ENCODE results near the gene ZGPAT.
"Not testable (repeated sequence)": the region's sequence is repeated elsewhere in the genome, so short reads cannot be mapped to it uniquely, and the experiment has no call there.

Gene ZGPAT

DNA sequence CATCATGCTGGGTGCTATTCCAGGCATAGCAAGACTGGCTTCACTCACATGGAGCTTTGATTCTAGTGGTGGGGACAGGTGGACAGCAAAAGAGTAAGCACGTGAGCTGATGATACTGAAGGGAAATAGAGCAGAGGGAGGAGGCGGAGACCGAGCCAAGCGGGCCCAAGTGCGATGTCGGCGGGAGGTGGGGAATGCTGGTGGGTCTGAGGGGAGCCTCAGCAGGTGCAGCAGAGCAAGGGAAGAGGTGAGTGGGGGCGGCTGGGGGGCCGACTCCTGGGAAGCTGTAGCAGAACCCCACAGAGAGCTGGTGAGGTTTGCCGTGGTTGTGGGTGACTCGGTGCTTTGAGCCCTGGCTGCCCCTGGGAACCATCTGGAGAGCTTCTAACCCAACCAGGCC, 39.5 kb upstream of the ZGPAT start:
- Histone ChIP-seq H3K9ac (ENCODE audit: low read depth, low read length) (no peak overlapping the region), H3K9me3 (ENCODE audit: control insufficient read depth, insufficient read depth, low read length) (no peaks in the 10 kb centered on the region), H3K36me3 (ENCODE audit: insufficient read depth, low read length) (peaks cover 7% of the 10 kb centered on the region), H3K4me1 (ENCODE audit: insufficient read depth, low read length) (no peaks in the 10 kb centered on the region)

DNA sequence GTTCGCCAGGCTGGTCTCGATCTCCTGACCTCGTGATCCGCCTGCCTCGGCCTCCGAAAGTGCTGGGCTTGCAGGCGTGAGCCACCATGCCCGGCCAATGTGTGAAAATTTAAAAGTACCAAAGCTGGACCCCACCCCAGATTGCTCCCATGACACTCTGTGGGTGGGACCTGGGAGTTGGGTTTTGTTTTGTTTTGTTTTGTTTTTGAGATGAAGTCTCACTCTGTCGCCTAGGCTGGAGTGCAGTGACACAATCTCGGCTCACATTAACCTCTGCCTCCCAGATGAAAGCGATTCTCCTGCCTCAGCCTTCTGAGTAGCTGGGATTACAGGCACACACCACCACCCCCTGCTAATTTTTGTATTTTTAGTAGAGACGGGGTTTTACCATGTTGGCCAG, 36.1 kb upstream of the ZGPAT start:
- H3K9ac ChIP-seq (ENCODE audit: low read depth, low read length); H3K4me1 ChIP-seq (ENCODE audit: insufficient read depth, low read length); H3K9me3 ChIP-seq (ENCODE audit: control insufficient read depth, insufficient read depth, low read length): not testable (repeated sequence)
- H3K36me3 ChIP-seq (ENCODE audit: insufficient read depth, low read length) = peaks cover 10% of the 10 kb centered on the region

DNA sequence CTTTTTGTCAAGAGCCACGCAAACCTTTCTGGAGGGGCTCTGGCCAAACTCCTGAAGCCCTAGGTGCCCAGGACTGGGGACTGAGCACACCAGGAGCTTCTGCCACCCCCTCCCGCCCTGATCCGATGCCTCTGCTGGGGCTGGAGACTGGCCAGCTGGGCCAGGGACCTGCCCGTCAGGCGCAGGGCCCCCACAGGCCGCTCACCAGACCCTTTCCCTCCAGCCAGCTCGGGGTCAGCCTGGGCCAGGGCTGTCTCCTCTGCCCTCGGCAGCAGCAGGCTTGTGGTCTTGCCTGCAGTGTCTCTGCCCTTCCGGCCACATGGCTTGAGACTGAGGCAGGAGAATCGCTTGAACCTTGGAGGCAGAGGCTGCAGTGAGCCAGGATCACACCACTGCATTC, 35.2 kb upstream of the ZGPAT start:
- peaks cover 7% of the 10 kb centered on the region for H3K36me3 ChIP-seq (ENCODE audit: insufficient read depth, low read length)
- H3K9ac ChIP-seq (ENCODE audit: low read depth, low read length) = no peak overlapping the region
- H3K9me3 ChIP-seq (ENCODE audit: control insufficient read depth, insufficient read depth, low read length) = no peaks in the 10 kb centered on the region
- H3K4me1 ChIP-seq (ENCODE audit: insufficient read depth, low read length) = no peaks in the 10 kb centered on the region

DNA sequence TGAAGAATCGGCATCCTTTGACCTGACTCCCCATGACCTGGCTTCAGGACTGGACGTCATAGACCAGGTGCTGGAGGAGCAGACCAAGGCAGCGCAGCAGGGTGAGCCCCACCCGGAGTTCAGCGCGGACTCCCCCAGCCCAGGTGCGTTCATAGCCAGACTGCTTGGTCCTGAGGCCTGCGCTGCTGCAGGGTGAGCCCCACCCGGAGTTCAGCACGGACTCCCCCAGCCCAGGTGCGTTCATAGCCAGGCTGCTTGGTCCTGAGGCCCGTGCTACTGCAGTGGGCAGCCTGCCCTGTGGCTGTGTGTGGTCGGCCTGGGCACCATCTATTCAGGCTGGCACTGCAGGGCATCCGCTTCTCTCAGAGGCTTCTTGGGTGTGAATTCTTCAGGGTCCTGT, 33.9 kb upstream of the ZGPAT start:
- no peaks in the 10 kb centered on the region for H3K4me1 ChIP-seq (ENCODE audit: insufficient read depth, low read length)
- no peak overlapping the region for H3K9ac ChIP-seq (ENCODE audit: low read depth, low read length)
- peaks cover 6% of the 10 kb centered on the region; the same call in 1 of the 2 replicates for H3K36me3 ChIP-seq (ENCODE audit: insufficient read depth, low read length)
- no peaks in the 10 kb centered on the region for H3K9me3 ChIP-seq (ENCODE audit: control insufficient read depth, insufficient read depth, low read length)

DNA sequence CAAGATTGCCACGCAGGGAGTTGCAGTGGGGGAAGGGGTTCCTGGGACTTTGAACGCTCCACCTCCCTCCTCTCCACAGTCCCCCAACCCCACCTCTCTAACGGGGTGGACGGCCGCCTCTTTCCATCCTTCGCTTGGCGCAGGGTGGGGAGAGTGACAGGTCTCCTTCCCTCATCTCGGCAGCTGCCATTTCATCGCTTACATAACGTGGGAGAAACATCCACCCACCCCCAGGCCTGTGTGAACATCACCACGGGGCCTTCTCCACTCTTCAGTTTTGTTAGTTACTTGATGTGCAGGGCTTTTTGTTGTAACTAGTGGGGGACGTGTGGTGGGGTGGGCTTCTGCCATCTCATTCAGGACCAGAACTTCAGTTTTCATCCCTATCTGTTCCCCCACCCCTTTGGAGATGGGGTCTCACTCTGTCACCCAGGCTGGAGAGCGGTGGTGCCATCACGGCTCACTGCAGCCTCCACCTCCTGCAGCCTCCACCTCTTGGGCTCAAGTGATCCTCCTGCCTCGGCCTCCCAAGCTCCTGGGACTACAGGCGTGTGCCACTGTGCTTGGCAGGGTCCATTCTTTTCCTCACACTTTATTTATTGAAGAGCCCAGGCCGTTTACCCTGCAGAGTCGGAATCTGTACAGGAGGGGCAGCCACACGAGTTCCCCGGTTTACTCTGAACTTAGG, 32.0 kb upstream of the ZGPAT start:
- H3K9me3 ChIP-seq (ENCODE audit: control insufficient read depth, insufficient read depth, low read length) = no peaks in the 10 kb centered on the region
- no peak overlapping the region for H3K9ac ChIP-seq (ENCODE audit: low read depth, low read length)
- H3K36me3 ChIP-seq (ENCODE audit: insufficient read depth, low read length) = peaks cover 3% of the 10 kb centered on the region; the same call in 1 of the 2 replicates
- H3K4me1 ChIP-seq (ENCODE audit: insufficient read depth, low read length) = no peaks in the 10 kb centered on the region

DNA sequence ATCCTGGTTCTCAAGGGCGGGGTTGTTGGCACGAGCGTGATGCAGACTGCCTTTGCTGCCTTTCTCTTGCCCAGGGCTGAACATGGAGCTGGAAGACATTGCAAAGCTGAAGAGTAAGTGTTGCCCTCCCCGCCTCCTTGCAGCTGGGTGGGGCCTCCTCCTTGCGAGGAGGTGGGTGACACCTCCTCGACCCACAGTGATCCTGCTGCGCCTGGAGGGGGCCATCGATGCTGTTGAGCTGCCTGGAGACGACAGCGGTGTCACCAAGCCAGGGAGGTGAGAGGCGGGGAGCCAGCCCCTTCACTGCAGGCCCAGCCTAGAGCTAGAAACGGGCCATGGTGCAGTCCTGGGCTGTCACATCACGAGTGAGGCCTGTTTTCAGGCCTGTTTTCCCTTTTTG, 29.8 kb upstream of the ZGPAT start:
- Histone ChIP-seq H3K9ac (ENCODE audit: low read depth, low read length) (no peak overlapping the region), H3K4me1 (ENCODE audit: insufficient read depth, low read length) (peaks cover under 1% of the 10 kb centered on the region; the same call in 1 of the 2 replicates), H3K36me3 (ENCODE audit: insufficient read depth, low read length) (peaks cover 4% of the 10 kb centered on the region; the same call in 1 of the 2 replicates), H3K9me3 (ENCODE audit: control insufficient read depth, insufficient read depth, low read length) (no peaks in the 10 kb centered on the region)

DNA sequence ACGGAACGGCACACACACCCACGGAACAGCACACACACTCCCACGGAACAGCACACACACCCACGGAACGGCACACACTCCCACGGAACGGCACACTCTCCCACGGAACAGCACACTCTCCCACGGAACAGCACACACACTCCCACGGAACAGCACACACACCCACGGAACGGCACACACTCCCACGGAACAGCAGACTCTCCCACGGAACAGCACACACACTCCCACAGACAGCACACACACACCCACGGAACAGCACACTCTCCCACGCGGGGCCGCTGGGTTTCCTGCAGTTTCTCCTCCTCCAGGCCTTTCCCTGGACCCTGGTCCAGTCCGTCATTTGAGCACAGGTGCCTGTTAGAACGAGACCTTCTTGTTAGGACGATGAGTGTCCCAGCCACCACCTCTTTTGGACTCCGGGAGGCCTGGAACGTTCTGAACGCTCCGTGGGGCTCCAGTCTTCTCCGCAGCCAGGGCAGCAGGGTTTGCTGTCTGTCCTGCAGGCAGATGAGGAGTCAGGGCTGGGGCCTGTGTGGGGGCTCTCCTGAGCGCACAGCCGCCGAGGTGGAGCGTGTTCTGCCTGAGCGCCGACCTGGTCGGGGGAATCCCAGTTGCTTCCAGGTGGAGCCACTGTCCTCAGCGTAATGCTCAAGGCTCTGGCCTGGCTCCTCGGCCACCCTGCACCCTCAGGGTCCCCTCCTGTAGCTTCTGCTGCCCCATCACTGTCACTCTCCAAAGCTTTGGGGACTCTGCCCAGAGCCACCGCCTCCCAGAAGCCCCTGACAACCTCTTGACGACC, 29.0 kb upstream of the ZGPAT start:
- H3K9me3 ChIP-seq (ENCODE audit: control insufficient read depth, insufficient read depth, low read length) = no peaks in the 10 kb centered on the region
- peaks cover 3% of the 10 kb centered on the region; the same call in 1 of the 2 replicates for H3K4me1 ChIP-seq (ENCODE audit: insufficient read depth, low read length)
- H3K36me3 ChIP-seq (ENCODE audit: insufficient read depth, low read length) = peaks cover 6% of the 10 kb centered on the region; the same call in 1 of the 2 replicates
- no peak overlapping the region for H3K9ac ChIP-seq (ENCODE audit: low read depth, low read length)

DNA sequence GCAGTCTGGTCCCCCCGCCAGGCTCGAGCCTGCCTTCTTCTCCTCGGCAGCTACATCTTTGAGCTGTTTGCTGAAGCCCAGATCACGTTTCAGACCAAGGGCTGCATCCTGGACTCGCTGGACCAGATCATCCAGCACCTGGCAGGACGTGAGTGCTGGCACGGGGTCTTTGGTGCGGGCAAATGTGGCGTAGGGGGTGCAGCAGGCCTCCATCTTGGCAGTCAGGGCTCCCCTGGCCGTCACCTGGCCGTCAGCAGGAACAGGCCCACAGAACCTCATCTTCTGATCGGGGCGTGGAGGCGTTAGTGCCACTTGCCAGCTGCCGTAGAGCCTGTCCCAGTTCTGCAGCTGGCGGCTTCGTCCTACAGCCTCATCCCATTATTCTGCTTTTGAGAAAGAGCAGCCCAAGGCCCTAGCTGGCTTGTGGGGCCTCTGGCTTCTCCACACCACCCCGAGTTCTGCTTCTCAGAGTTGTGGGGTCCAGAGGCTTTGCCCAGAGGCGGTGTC, 28.0 kb upstream of the ZGPAT start:
- Histone ChIP-seq H3K9me3 (ENCODE audit: control insufficient read depth, insufficient read depth, low read length) (no peaks in the 10 kb centered on the region), H3K4me1 (ENCODE audit: insufficient read depth, low read length) (peaks cover 3% of the 10 kb centered on the region; the same call in 1 of the 2 replicates), H3K36me3 (ENCODE audit: insufficient read depth, low read length) (peaks cover 6% of the 10 kb centered on the region; the same call in 1 of the 2 replicates), H3K9ac (ENCODE audit: low read depth, low read length) (no peak overlapping the region)

DNA sequence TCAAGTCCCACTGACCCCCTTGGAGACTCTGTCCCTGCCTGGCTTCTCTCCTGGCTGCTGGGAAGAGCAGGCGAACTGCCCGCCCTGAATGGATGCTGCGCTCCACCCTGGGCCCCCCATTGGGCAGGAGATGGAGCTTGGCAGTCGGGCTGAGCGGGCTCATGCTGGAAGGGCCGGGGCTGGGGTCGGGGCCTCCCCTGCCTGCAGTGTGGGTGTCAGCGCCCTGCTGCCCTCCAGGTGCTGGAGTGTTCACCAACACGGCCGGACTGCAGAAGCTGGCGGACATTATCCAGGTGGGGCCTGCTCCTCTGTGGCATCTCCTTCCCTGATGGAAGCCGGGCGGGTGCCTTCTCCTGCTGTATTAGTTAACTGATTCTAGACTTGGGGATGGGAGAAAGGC, 27.4 kb upstream of the ZGPAT start:
- H3K4me1 ChIP-seq (ENCODE audit: insufficient read depth, low read length) = peaks cover 3% of the 10 kb centered on the region; the same call in 1 of the 2 replicates
- H3K9ac ChIP-seq (ENCODE audit: low read depth, low read length) = no peak overlapping the region
- no peaks in the 10 kb centered on the region for H3K9me3 ChIP-seq (ENCODE audit: control insufficient read depth, insufficient read depth, low read length)
- H3K36me3 ChIP-seq (ENCODE audit: insufficient read depth, low read length) = peaks cover 6% of the 10 kb centered on the region; the same call in 1 of the 2 replicates

DNA sequence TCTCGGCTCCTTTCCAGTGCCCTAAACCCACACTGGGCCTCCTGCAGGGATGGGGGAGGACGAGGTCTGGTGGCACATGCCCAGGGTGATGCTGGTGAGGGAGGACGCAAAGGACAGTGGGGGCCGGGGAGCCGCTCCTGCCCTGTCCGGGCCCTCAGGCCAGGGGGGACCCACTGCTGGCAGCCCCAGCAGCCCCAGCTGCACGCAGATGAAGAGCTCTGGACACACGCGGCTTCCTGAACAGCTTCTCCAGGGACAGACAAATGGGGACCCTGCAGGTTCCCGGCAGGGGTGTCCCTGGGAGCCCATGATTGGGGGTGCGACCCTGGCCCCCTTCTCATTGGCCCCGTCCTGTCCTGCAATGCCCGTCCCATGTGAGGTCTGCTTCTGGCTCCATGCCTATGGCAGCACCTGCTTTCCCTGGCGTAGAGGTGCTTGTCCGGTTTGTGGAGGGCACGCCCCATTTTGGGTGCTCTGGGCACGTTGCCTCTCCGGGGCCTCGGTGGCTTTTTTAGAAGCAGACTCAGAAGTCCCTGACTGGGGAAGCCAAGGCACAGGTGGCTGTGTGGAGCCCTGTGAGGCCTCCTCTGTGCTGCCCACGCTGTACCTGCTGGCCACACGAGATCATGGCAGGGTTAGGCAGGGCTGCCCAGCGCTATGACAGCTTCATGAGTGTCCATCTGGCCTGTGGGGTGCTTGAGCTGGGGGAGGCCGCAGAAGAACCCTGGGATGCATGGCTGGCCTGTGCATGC, 26.8 kb upstream of the ZGPAT start:
- Histone ChIP-seq H3K9me3 (ENCODE audit: control insufficient read depth, insufficient read depth, low read length) (no peaks in the 10 kb centered on the region), H3K36me3 (ENCODE audit: insufficient read depth, low read length) (peaks cover 3% of the 10 kb centered on the region; the same call in 1 of the 2 replicates), H3K9ac (ENCODE audit: low read depth, low read length) (no peak overlapping the region), H3K4me1 (ENCODE audit: insufficient read depth, low read length) (peaks cover 3% of the 10 kb centered on the region; the same call in 1 of the 2 replicates)

DNA sequence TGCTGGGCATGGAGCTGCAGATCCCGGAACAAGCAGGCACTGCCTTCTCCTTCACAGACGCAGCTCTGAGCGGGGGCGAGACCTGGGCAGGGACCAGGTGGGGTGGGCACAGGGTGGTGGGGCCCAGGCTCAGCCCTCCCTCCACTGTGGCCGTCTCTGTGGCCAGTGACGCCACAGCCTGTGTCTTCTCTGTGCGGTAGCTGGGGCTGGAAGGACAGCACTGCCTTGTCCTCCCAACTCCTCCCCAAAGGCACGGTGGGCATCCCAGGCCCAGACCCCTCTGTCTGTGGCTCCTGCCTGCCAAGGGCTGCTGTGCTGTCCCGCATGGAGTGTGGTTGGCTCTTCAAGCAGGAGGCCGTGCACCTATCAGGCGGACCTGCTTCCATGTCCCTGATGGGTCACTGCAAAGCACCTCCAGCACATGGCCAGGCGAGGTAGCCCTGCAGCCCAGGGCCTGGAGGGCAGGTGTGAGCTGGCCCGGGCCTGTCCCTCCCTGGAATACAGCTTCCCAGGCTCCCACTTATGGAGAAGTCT, 26.2 kb upstream of the ZGPAT start:
- Histone ChIP-seq H3K4me1 (ENCODE audit: insufficient read depth, low read length) (peaks cover 3% of the 10 kb centered on the region; the same call in 1 of the 2 replicates), H3K9ac (ENCODE audit: low read depth, low read length) (no peak overlapping the region), H3K36me3 (ENCODE audit: insufficient read depth, low read length) (peaks cover 3% of the 10 kb centered on the region; the same call in 1 of the 2 replicates), H3K9me3 (ENCODE audit: control insufficient read depth, insufficient read depth, low read length) (no peaks in the 10 kb centered on the region)

DNA sequence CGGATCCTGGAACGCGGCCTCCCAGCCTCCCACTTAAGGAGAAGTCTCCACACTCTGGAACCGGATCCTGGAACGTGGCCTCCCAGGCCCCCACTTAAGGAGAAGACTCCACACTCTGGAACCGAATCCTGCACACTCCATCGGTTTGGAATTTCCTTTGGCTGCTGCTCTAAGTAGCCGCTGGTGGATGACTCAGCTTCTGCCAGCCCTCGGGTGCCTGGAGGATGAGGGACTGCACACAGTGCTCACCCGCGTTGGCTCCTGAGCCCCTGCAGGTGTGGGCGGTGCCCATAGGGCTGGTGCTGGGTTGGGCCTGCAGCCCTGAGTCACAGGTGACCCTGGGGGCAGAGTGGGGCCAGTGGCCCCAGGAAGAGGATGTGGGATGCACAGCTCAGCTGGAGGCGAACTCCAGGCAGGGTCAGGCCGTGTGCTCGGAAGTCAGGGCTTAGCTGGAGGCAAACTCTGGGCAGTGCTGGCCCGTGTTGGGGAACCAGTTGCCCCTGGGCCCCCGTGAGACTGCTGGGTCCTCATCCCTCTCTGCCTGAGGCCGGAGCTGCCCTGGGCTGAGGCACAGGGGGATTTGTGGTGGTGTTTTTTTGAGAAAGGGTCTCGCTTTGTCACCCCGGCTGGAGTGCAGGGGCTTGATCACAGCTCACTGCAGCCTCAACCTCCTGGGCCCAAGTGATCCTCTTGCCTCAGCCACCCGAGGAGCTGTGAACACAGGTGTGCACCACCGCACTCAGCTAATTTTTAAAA, 25.3 kb upstream of the ZGPAT start:
- Histone ChIP-seq H3K9me3 (ENCODE audit: control insufficient read depth, insufficient read depth, low read length) (no peaks in the 10 kb centered on the region), H3K4me1 (ENCODE audit: insufficient read depth, low read length) (peaks cover 3% of the 10 kb centered on the region; the same call in 1 of the 2 replicates), H3K36me3 (ENCODE audit: insufficient read depth, low read length) (peaks cover 3% of the 10 kb centered on the region; the same call in 1 of the 2 replicates), H3K9ac (ENCODE audit: low read depth, low read length) (no peak overlapping the region)

DNA sequence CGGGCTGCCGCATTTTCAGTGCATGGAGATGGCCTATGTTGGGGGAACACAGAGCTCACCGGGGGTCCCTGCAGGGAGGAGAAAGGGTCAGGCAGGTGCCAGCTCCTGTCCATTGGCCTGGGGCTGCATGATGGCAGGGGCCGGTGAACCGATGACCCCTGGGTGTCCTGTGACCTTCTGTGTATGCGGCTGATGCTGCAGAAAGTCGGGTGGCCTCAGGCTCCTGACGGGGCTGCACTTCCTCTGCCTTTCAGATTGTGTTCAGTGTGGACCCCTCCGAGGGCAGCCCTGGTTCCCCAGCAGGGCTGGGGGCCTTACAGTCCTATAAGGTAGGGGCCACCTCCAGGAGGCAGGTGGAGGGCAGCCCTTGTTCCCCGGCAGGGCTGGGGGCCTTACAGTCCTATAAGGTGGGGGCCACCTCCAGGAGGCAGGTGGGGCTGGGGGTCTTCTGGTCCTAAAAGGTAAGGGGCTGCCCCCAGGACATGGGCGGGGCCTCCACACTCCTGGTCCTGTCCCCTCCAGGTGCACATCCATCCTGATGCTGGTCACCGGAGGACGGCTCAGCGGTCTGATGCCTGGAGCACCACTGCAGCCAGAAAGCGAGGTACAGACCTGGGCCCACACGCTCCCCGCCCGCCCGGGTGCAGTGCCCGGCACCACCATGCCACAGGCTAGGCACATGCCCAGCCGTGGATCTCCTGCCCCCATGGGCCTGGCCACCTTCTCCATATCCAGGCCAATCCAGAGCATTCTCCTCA, 22.4 kb upstream of the ZGPAT start:
- H3K4me1 ChIP-seq (ENCODE audit: insufficient read depth, low read length) = peaks cover 3% of the 10 kb centered on the region; the same call in 1 of the 2 replicates
- H3K36me3 ChIP-seq (ENCODE audit: insufficient read depth, low read length) = 0 out of 2 replicates have a peak, but pooled peaks cover 3% of the 10 kb centered on the region
- H3K9ac ChIP-seq (ENCODE audit: low read depth, low read length) = no peak overlapping the region
- H3K9me3 ChIP-seq (ENCODE audit: control insufficient read depth, insufficient read depth, low read length) = no peaks in the 10 kb centered on the region
